Right cardiac atrium (tissue), 5 donors: Measurements from ENCODE around the gene NLRP10. TPM values are rescaled to one million over a fixed set of nuclear protein-coding genes. Genes with fewer than 3 reads are reported as not detected.

Experiments
- ATAC-seq, 2 donors: fragments of 200-7000 bp; cut with Tn5 transposase; one replicate each; pipeline versions ENCODE4 v1.8.0 to v1.9.1; 2020; ENCODE audit warnings: moderate library complexity in 2 of 2, mild to moderate bottlenecking in 1 of 2
- DNase-seq, 3 donors: peaks; one replicate each; pipeline ENCODE4 v3.0.0-alpha.2; 2020
- H3K27ac ChIP-seq: one replicate; pipeline ENCODE4 v1.5.1; 2013; ENCODE audit warnings: mild to moderate bottlenecking, low read length, control low read depth, moderate library complexity
- H3K27me3 ChIP-seq: one replicate; pipeline ENCODE4 v1.6.1; 2013; ENCODE audit not compliant: control insufficient read depth, insufficient read depth
- H3K4me1 ChIP-seq: one replicate; pipeline ENCODE4 v1.6.1; 2013; ENCODE audit warnings: low read length; ENCODE audit not compliant: control insufficient read depth, insufficient read depth
- H3K4me3 ChIP-seq: one replicate; pipeline ENCODE4 v1.5.1; 2013; ENCODE audit warnings: low read length, control low read depth
- H3K9me3 ChIP-seq: one replicate; pipeline ENCODE4 v1.6.1; 2013; ENCODE audit warnings: low read length; ENCODE audit not compliant: control insufficient read depth
- WGBS: extraction: QIAGEN DNeasy Blood & Tissue Kit; methylation state at CpG from one replicate; pipeline ENCODE4 v1.1.7; 2013; 5-methylcytosine and 5-hydroxymethylcytosine counted together
- intact Hi-C, 4 donors: fragments of 100-400 bp; cut with DNase I; formaldehyde crosslinking; loops; one replicate each; pipeline versions ENCODE4 v1.11.0 to v1.14.0; 2022 to 2023
- long read RNA-seq, 4 donors: library from polyadenylated mRNA; unstranded; transcript quantifications; one replicate each; pipeline ENCODE4 v2.0.0, GENCODE V29; 2020 to 2021
- polyA plus RNA-seq: library from polyadenylated mRNA; stranded (reverse); fragments of 200-250 nt; gene quantifications from one replicate; pipeline ENCODE4 v1.2.3, GENCODE V29; 2013
- total RNA-seq, 4 donors: library from RNA; stranded (reverse); fragmentation: NEBNext Ultra II Directional; extraction: Animal tissue kit (Norgen Biotek cat#: 25700); gene quantifications; one replicate each; pipeline ENCODE4 v1.2.1, GENCODE V29; 2021
- donor health status: healthy with polysubstance abuse.
- donor health status: DM: no; HTN: yes; CAD: no.
- donor health status: DM: no; HTN: no; CAD: no.
- donor health status: DM: no; HTN: yes; CAD: no; lungs with severe emphysema.
- donor health status: DM: yes; HTN: yes; CAD: no.

NLRP10 gene
- total RNA-seq (not detected), polyA plus RNA-seq (not detected)
- long read RNA-seq, donor 1 = 0 reads
- long read RNA-seq, donor 2 = 0 reads
- long read RNA-seq, donor 3 = 0 reads
- long read RNA-seq, donor 4 = 0 reads

DNA sequence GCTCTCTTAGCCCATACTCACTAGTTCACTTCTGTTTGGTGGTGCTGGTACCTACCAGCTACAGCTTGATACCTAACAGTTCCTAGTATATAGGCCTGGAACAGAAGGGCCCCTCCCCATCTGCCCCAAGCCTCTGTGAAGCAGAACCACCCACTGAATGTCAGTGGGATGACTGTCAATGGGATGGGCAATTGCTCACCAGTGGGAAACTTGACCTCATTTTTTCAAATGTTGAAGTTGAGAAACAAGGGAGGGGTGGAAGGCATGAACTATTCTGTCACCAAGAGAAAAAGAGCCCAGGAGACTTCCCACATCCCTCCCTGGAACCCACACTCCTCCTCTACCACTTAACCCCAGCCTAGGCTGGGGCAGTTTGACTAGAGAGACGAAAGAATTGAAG, at the start of gene NLRP10:
Gene NLRP10, minus strand, starts transcription at position 62 of the 400 bp plus-strand sequence. CDS start 1,952 bp downstream, outside the sequence.
- WGBS = 71% methylated on average over 1 of the region's 1 CpG
- Histone ChIP-seq H3K4me3 (no peak within 1 kb of the TSS), H3K27ac (no peak within 1 kb of the TSS), H3K9me3 (no peaks in the 10 kb centered on the region), H3K4me1 (no peaks in the 10 kb centered on the region), H3K27me3 (no peaks in the 10 kb centered on the region)
- DNase-seq (no peak), ATAC-seq (no peak)
- intact Hi-C loops = no loop called here

DNA sequence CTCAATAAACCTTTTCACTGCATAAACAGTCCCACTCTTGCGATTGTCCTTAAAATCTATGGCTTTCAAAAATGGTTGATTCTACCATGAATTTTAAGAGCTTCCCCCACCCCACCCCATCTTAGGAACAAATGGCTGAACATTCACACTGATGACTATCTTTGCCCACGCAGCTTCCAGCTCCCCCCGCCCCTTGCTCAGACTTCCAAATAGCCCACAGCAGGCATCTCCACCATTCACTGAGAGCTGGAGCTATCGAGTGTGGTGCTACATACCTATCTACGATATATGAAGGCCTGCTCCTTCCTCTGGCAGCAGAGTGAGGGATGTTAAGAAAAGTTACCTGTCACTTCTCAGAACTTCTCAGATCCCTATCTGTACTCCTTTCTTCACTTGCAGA, 48.6 kb upstream of the NLRP10 start:
- ATAC-seq (no peak), DNase-seq (no peak)
- intact Hi-C loops = loop anchor here in 1 of 4 donors (5.0 kb wide), 1 partner anchor 78 kb away; no protein-coding TSS in a partner anchor
- Histone ChIP-seq H3K27me3 (no peaks in the 10 kb centered on the region), H3K4me1 (no peaks in the 10 kb centered on the region), H3K9me3 (no peaks in the 10 kb centered on the region), H3K27ac (no peak overlapping the region), H3K4me3 (no peak overlapping the region)
- 75% methylated on average over 5 of the region's 5 CpGs for WGBS

DNA sequence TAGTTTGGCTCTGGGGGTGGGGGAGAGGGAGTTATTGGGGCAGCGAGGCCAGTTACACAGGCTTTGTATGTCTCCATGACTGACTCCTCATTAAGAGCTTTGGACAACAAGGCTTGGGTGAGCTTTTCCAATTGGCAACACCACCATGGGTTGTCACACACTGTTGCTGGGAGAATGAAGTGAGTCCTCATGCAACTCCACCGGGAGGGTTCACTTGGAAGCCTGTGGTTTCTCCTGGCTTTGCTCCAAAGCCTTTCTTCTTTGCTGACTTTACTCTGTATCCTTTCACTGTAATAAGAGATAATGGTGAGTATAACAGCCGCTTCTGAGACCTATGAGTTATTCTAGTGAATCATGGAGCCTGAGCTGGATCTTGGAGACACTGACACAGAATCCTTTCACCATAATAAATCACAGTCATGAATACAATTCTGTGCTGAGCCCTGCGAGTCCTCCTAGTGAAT, 46.8 kb upstream of the NLRP10 start:
- H3K4me1 ChIP-seq = no peaks in the 10 kb centered on the region
- intact Hi-C loops = loop anchor here in 1 of 4 donors (5.0 kb wide), 1 partner anchor 80 kb away; no protein-coding TSS in a partner anchor
- H3K9me3 ChIP-seq = no peaks in the 10 kb centered on the region
- no peak overlapping the region for H3K4me3 ChIP-seq
- ATAC-seq (peak in 1 of 2 donors; percentile 22), DNase-seq (no peak)
- no peaks in the 10 kb centered on the region for H3K27me3 ChIP-seq
- WGBS = 42% methylated on average over 4 of the region's 4 CpGs
- no peak overlapping the region for H3K27ac ChIP-seq

DNA sequence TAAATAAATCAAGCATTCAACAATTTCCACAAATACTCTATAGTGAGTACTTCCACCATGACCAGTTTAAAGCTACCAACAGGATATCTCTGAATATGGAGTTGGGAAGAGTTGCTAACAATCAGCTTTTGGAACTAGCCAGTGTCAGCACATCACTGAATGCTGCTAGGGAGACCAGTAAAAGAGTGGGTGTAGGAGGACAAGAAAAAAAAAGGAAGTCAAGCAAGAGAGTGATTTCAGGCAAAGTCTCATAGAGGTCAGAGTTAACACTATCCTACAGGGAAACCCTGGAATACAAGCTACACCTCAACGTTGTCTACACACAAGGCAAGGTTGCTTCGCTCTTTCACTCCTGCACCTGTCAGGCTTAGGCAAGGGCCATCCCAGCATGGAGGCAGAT, 46.1 kb upstream of the NLRP10 start:
- Histone ChIP-seq H3K4me1 (no peaks in the 10 kb centered on the region), H3K4me3 (no peak overlapping the region), H3K9me3 (no peaks in the 10 kb centered on the region), H3K27me3 (no peaks in the 10 kb centered on the region), H3K27ac (no peak overlapping the region)
- no peak for ATAC-seq
- no peak for DNase-seq
- WGBS = 79% methylated on average over 2 of the region's 2 CpGs
- intact Hi-C loops = loop anchor here in 1 of 4 donors (5.0 kb wide), 1 partner anchor 81 kb away; no protein-coding TSS in a partner anchor

DNA sequence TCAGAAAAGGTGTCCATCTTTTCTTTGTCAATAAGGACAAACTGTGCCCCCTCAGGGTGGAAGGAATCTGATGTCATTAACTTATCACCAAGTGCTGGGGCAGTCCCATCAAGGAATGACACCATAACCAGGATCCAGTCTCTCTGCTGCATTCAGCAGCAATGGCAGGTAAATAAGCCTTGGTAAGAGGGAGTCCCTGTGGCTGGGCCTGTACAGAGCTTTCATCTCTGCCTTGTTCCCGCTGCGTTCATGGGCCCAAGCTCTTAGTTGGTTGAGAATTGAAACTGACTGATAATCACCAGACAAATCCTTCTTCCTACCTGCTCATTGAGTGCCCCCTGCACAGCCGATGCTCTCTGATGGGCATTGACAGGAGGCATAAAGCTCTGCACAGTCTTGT, 44.6 kb upstream of the NLRP10 start:
- DNase-seq (no peak), ATAC-seq (no peak)
- no peaks in the 10 kb centered on the region for H3K9me3 ChIP-seq
- intact Hi-C loops = loop anchor here in 3 of 4 donors (5.0 kb wide), 2 partner anchors 82 to 87 kb away; no protein-coding TSS in a partner anchor
- no peaks in the 10 kb centered on the region for H3K27me3 ChIP-seq
- H3K4me1 ChIP-seq = no peaks in the 10 kb centered on the region
- WGBS = 94% methylated on average over 3 of the region's 3 CpGs
- no peak overlapping the region for H3K4me3 ChIP-seq
- no peak overlapping the region for H3K27ac ChIP-seq

DNA sequence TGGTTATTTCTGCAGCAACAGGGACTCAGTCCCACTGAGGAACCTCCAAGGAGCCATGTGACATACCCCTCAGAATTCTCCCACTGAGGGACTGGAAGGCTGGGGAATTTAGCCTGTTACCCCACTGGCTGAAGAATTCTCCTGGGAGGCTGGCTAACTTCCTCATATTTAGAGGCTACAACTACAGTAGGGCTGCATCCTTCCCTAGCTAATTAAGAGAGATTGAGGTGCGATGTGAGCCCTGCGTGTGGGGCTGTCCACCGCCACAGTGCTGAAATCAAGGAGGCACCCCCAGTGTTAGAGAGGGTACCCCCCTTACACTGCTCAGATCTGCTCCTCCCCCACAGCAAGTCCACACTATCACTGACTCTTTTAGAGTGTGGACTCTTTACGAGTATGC, 43.0 kb upstream of the NLRP10 start:
- ATAC-seq = no peak
- H3K4me1 ChIP-seq = no peaks in the 10 kb centered on the region
- H3K9me3 ChIP-seq = no peaks in the 10 kb centered on the region
- H3K4me3 ChIP-seq = no peak overlapping the region
- WGBS = 32% methylated on average over 4 of the region's 4 CpGs
- H3K27me3 ChIP-seq = no peaks in the 10 kb centered on the region
- intact Hi-C loops = loop anchor here in 2 of 4 donors (5.0 kb wide), 2 partner anchors 84 to 89 kb away; no protein-coding TSS in a partner anchor
- DNase-seq = no peak
- no peak overlapping the region for H3K27ac ChIP-seq

GRCh38 chr11:8006349-8006977, 41.2 kb upstream of the NLRP10 start:
- peak; percentile 85 to 86 for ATAC-seq
- Histone ChIP-seq H3K9me3 (no peaks in the 10 kb centered on the region), H3K27ac (no peak overlapping the region), H3K27me3 (no peaks in the 10 kb centered on the region), H3K4me3 (no peak overlapping the region), H3K4me1 (no peaks in the 10 kb centered on the region)
- intact Hi-C loops = loop anchor here in 3 of 4 donors (2.0 to 5.0 kb wide), 3 partner anchors 86 to 92 kb away; no protein-coding TSS in a partner anchor
- DNase-seq = peak in 2 of 3 donors; percentile 31 to 55

DNA sequence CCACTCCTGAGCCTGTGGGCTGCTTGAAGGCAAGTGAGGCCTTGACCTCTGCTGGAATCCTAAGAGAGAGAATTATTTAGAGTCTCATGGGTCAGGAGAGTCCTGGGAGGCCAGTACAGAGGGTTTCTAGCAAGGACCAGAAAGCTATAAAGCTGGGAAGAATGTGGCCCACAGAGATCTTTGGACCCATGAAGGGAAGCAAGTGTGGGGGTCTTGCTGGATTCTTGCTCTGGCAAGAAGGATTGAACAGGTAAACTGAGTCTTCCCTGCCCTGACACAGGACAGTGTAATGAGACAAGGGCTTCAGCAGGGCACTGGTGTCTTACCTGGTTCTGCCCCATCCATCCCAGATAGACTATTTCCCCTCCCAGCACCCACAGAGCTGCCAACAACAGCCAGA, 40.3 kb upstream of the NLRP10 start:
- no peak overlapping the region for H3K27ac ChIP-seq
- no peaks in the 10 kb centered on the region for H3K4me1 ChIP-seq
- H3K9me3 ChIP-seq = no peaks in the 10 kb centered on the region
- no peaks in the 10 kb centered on the region for H3K27me3 ChIP-seq
- no peak overlapping the region for H3K4me3 ChIP-seq
- DNase-seq = no peak
- intact Hi-C loops = loop anchor here in 2 of 4 donors (5.0 kb wide), 2 partner anchors 87 to 92 kb away; no protein-coding TSS in a partner anchor
- ATAC-seq = no peak

DNA sequence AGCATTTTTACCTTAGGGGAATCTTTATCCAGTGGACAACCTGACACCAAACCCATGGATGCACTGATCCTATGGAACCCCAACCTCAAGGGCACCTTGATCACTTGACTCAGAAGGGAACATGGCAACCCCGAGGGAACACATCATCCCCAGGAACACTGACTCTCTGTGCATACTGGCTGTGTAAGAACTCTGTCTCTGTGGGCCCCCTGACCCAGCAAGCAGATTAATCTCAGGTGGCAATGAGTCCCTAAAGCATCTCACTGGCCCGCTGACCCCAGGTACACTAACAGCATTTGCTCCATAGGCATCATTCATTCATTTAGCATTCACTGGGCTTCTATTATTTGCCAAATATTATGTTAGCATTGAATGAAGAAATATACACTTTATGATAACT, 38.8 kb upstream of the NLRP10 start:
- Histone ChIP-seq H3K4me1 (no peaks in the 10 kb centered on the region), H3K27ac (no peak overlapping the region), H3K9me3 (no peaks in the 10 kb centered on the region), H3K27me3 (no peaks in the 10 kb centered on the region), H3K4me3 (no peak overlapping the region)
- no peak for DNase-seq
- WGBS = 92% methylated on average over 2 of the region's 2 CpGs
- intact Hi-C loops = no loop called here
- no peak for ATAC-seq

DNA sequence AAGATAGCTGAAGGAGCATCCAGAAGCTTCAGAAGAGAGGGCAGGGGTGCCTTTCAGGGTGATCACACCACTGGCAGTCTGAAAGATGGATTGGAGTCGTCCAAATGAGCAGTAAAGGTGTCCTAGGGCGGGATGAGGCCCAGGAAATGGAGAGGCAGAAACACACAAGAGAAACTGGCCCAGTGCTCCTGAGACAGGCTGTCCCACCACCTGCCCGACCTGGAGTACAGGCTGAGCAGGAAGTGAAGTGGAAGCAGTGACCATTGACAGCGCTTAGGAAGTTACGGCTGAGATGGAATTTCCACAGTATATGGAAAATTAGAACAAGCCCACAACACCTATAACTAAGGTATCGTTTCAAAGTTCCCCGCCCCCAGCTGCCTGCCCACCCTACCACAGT, 37.9 kb upstream of the NLRP10 start:
- Histone ChIP-seq H3K27me3 (no peaks in the 10 kb centered on the region), H3K4me3 (no peak overlapping the region), H3K4me1 (no peaks in the 10 kb centered on the region), H3K27ac (no peak overlapping the region), H3K9me3 (no peaks in the 10 kb centered on the region)
- DNase-seq (no peak), ATAC-seq (peak in 1 of 2 donors; percentile 29)
- intact Hi-C loops = no loop called here
- 76% methylated on average over 7 of the region's 7 CpGs for WGBS

DNA sequence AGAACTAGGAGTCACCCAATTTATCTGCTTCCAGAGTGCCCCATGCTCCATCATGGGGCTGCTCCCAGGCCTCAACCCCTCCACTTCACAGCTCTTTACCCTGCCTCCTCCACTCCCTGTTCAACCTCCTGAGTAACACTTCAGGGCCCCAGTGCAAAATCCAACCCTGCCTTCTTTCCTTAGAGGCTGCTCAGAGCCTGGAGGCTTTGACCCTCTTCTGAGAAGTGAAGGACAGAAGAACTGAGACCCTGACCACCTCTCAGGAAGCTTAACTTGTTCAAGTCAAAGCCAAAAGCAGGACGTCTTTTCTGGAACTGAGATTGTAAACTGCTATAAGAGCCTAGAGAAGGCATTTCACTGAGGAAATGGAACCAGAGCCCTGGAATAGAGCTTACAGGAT, 37.4 kb upstream of the NLRP10 start:
- ATAC-seq = no peak
- WGBS = 56% methylated on average over 1 of the region's 1 CpG
- intact Hi-C loops = no loop called here

More for the DNA sequence above, 37.4 kb upstream of the NLRP10 start:
- Histone ChIP-seq H3K4me1 (no peaks in the 10 kb centered on the region), H3K9me3 (no peaks in the 10 kb centered on the region), H3K27me3 (no peaks in the 10 kb centered on the region), H3K4me3 (no peak overlapping the region), H3K27ac (no peak overlapping the region)
- DNase-seq = no peak
